Measurements from ENCODE around the gene RGPD5.
"Not testable (repeated sequence)": the region's sequence is repeated elsewhere in the genome, so short reads cannot be mapped to it uniquely, and the experiment has no call there.

DNA sequence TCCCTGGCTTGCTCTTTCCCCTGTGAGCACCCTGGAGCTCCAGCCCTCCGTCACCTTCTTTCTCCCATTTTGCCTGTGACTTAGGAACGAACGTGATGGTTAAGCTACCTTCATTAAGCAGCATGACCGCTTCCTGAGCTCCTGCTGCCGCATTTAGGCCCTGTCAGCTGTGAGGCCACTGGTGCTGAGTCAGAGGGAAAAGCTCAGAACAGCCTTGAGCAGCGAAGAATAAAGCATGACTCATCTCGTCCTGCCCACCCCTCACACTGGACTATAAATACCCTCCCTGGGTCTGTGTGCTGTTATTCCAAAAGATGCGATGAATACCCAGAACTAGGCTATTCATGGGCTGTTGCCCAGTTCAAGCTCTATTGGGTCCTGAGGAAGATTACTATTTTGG lies 111.7 kb downstream of the RGPD5 start:
- TF ChIP-seq, protein P1, sequence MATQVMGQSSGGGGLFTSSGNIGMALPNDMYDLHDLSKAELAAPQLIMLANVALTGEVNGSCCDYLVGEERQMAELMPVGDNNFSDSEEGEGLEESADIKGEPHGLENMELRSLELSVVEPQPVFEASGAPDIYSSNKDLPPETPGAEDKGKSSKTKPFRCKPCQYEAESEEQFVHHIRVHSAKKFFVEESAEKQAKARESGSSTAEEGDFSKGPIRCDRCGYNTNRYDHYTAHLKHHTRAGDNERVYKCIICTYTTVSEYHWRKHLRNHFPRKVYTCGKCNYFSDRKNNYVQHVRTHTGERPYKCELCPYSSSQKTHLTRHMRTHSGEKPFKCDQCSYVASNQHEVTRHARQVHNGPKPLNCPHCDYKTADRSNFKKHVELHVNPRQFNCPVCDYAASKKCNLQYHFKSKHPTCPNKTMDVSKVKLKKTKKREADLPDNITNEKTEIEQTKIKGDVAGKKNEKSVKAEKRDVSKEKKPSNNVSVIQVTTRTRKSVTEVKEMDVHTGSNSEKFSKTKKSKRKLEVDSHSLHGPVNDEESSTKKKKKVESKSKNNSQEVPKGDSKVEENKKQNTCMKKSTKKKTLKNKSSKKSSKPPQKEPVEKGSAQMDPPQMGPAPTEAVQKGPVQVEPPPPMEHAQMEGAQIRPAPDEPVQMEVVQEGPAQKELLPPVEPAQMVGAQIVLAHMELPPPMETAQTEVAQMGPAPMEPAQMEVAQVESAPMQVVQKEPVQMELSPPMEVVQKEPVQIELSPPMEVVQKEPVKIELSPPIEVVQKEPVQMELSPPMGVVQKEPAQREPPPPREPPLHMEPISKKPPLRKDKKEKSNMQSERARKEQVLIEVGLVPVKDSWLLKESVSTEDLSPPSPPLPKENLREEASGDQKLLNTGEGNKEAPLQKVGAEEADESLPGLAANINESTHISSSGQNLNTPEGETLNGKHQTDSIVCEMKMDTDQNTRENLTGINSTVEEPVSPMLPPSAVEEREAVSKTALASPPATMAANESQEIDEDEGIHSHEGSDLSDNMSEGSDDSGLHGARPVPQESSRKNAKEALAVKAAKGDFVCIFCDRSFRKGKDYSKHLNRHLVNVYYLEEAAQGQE (IDR thresholded peaks at IDR 0.05): not testable (repeated sequence)
- TF ChIP-seq, protein P2, sequence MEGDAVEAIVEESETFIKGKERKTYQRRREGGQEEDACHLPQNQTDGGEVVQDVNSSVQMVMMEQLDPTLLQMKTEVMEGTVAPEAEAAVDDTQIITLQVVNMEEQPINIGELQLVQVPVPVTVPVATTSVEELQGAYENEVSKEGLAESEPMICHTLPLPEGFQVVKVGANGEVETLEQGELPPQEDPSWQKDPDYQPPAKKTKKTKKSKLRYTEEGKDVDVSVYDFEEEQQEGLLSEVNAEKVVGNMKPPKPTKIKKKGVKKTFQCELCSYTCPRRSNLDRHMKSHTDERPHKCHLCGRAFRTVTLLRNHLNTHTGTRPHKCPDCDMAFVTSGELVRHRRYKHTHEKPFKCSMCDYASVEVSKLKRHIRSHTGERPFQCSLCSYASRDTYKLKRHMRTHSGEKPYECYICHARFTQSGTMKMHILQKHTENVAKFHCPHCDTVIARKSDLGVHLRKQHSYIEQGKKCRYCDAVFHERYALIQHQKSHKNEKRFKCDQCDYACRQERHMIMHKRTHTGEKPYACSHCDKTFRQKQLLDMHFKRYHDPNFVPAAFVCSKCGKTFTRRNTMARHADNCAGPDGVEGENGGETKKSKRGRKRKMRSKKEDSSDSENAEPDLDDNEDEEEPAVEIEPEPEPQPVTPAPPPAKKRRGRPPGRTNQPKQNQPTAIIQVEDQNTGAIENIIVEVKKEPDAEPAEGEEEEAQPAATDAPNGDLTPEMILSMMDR (IDR thresholded peaks at IDR 0.05; ENCODE audit: low read depth, low read length, missing input control): not testable (repeated sequence)
- not testable (repeated sequence) for TF ChIP-seq JUND (IDR thresholded peaks at IDR 0.05); RAD21 (IDR thresholded peaks at IDR 0.05); GABPA (IDR thresholded peaks at IDR 0.05 in 1 of 2, conservative IDR thresholded peaks at IDR 0.05 in 1 of 2); TAF1 (conservative IDR thresholded peaks at IDR 0.05)
- TF ChIP-seq, protein P3, sequence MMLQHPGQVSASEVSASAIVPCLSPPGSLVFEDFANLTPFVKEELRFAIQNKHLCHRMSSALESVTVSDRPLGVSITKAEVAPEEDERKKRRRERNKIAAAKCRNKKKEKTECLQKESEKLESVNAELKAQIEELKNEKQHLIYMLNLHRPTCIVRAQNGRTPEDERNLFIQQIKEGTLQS (IDR thresholded peaks at IDR 0.05): not testable (repeated sequence)

All from liver (tissue), 3 donors.